GM20431 (cell line): ENCODE measurements around the gene RAB3A.

ENCODE experiments used
- in situ Hi-C: fragments of 300-500 bp; cut with MseI, MboI; formaldehyde crosslinking; loops from one replicate; pipeline ENCODE4 v1.15.0; 2020; ENCODE audit warnings: low sequenced_read_pairs; ENCODE audit not compliant: unreplicated experiment

RAB3A gene

GRCh38 chr19:18202778-18203407 is 949 bp downstream of the RAB3A start:
- in situ Hi-C loops: no loop called here

GRCh38 chr19:18202397-18202777 is 1.5 kb downstream of the RAB3A start:
- in situ Hi-C loops: no loop called here

GRCh38 chr19:18198374-18198773 is 5.5 kb downstream of the RAB3A start:
- in situ Hi-C loops: no loop called here

GRCh38 chr19:18197941-18198340 is 5.9 kb downstream of the RAB3A start:
- in situ Hi-C loops: no loop called here

- in situ Hi-C loops: no loop called here
These were observed 6.5 kb downstream of the RAB3A start for GRCh38 chr19:18197306-18197705.

GRCh38 chr19:18196511-18196845 is 7.4 kb downstream of the RAB3A start:
- in situ Hi-C loops: no loop called here

- in situ Hi-C loops: no loop called here
These were observed 9.1 kb downstream of the RAB3A start for GRCh38 chr19:18194554-18195238.

- in situ Hi-C loops: no loop called here
These were observed 9.7 kb downstream of the RAB3A start for GRCh38 chr19:18194181-18194530.

- in situ Hi-C loops: no loop called here
These were observed 10.3 kb downstream of the RAB3A start for GRCh38 chr19:18193388-18194180.

- in situ Hi-C loops: no loop called here
These were observed 11.0 kb downstream of the RAB3A start, which contains the start of gene MPV17L2 for GRCh38 chr19:18192673-18193387. Gene MPV17L2 (plus strand): TSS chr19:18193218. CDS start chr19:18193282, 64 bp downstream.

- in situ Hi-C loops: no loop called here
These were observed 12.2 kb downstream of the RAB3A start for GRCh38 chr19:18191640-18192062.

- in situ Hi-C loops: no loop called here
These were observed 13.6 kb downstream of the RAB3A start for GRCh38 chr19:18190278-18190677.

GRCh38 chr19:18185538-18185937 is 18.3 kb downstream of the RAB3A start:
- in situ Hi-C loops: no loop called here

- in situ Hi-C loops: no loop called here
These were observed 20.3 kb downstream of the RAB3A start for GRCh38 chr19:18183529-18183928.

GRCh38 chr19:18179957-18180356 is 23.9 kb downstream of the RAB3A start:
- in situ Hi-C loops: no loop called here

- in situ Hi-C loops: no loop called here
These were observed 27.2 kb downstream of the RAB3A start for GRCh38 chr19:18176367-18177310.

GRCh38 chr19:18174983-18175382 is 28.9 kb downstream of the RAB3A start:
- in situ Hi-C loops: no loop called here

GRCh38 chr19:18173572-18174288 is 30.1 kb downstream of the RAB3A start, which contains the start of gene IFI30:
Gene IFI30 (plus strand): TSS chr19:18173813. CDS start chr19:18173842, 29 bp downstream.
- in situ Hi-C loops: no loop called here

GRCh38 chr19:18173054-18173571 is 30.7 kb downstream of the RAB3A start:
- in situ Hi-C loops: no loop called here
